22Rv1 (cell line): ENCODE measurements around the gene LGALS7.

ENCODE experiments used
- CTCF ChIP-seq: fragments of 450-650 bp; IDR thresholded peaks from 2 replicates; pipeline ENCODE4 v1.5.1; 2017; ENCODE audit warnings: mild to moderate bottlenecking
- ZFX ChIP-seq: fragments of 450-650 bp; IDR thresholded peaks from 2 replicates; pipeline ENCODE4 v1.6.1; 2017; ENCODE audit warnings: antibody characterized with exemption, borderline replicate concordance

GRCh38 chr19:38733493-38734175 lies 39.7 kb downstream of the LGALS7 start:
- no peak for TF ChIP-seq CTCF
- no peak for TF ChIP-seq ZFX
